ENCODE measurements around the gene TIE1.

TIE1 gene

DNA sequence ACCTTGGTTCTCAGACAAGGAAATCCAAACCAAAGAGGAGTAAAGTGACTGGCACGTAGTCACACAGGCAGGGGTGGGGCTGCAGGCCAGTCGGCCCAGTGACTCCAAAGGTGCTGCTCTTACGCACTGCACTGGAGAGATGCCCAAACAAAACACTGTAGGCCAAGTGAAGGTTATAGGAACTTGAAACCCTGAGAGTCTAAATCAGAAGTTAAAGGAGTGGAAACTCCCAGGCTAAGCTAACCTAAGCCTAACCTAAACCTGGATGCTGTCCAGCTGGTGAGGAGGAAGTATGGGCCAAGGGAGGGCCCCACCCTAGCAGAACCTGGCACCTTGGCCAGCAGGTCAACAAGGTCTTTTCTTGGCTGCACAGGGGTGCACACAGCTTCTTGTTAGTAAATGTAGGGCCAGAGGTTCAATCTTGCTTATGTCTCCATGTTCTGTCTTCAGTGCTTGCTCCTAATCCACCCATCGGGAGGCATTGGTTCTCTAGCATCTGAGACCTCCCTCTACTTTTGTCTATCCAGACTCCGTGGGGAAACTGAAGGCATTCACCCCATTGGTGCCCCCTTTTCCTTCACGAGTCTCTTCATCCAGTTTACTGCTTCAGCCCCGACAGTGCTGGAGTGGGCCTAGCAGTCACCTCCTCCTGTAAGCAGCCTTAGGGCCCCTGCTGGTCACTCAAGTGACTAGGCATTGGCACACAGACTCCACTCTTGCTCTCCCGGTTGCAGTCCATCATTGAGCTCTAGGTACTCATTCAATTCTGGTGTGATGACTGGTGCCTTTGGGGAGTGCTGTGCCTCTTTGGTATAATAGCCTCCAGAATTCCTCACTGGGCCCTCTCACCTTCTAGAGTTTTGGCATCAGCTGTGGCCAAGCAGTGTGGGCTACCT lies 43.9 kb upstream of the TIE1 start:
- ATAC-seq, result no peak
- TF ChIP-seq SNAI2 (CRISPR knock-in tag; IDR thresholded peaks at IDR 0.05), result no peak
- TF ChIP-seq OSR1 (CRISPR knock-in tag; IDR thresholded peaks at IDR 0.05), result no peak
- TF ChIP-seq ZFP30 (CRISPR knock-in tag; IDR thresholded peaks at IDR 0.05), result no peak
- TF ChIP-seq, protein P1, sequence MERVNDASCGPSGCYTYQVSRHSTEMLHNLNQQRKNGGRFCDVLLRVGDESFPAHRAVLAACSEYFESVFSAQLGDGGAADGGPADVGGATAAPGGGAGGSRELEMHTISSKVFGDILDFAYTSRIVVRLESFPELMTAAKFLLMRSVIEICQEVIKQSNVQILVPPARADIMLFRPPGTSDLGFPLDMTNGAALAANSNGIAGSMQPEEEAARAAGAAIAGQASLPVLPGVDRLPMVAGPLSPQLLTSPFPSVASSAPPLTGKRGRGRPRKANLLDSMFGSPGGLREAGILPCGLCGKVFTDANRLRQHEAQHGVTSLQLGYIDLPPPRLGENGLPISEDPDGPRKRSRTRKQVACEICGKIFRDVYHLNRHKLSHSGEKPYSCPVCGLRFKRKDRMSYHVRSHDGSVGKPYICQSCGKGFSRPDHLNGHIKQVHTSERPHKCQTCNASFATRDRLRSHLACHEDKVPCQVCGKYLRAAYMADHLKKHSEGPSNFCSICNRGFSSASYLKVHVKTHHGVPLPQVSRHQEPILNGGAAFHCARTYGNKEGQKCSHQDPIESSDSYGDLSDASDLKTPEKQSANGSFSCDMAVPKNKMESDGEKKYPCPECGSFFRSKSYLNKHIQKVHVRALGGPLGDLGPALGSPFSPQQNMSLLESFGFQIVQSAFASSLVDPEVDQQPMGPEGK (CRISPR knock-in tag; IDR thresholded peaks at IDR 0.05; ENCODE audit: borderline replicate concordance), result no peak
- TF ChIP-seq TCF4 (CRISPR knock-in tag; IDR thresholded peaks at IDR 0.05; ENCODE audit: borderline replicate concordance), result no peak

DNA sequence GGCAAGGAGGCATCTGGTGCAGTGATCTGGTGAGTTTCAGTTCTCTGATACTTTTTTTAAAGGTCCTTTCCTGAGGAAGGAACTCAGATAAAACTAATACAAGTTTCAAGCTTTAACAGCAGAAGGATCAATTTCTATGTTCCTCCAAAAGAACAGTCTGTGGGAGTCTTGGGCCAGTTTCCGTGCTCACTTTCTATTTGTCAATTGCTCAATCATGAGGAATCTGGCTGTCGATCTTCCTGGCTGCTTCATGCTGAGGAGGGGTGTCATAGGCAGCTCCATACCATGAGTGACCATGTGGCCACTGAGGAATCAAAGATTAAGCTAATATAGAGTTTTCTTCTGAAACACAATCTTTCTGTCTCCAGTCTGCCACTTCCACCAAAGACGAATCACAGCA lies 42.4 kb upstream of the TIE1 start:
- TF ChIP-seq PPARA (CRISPR knock-in tag; IDR thresholded peaks at IDR 0.05; ENCODE audit: borderline replicate concordance), result no peak
- TF ChIP-seq, protein P2, sequence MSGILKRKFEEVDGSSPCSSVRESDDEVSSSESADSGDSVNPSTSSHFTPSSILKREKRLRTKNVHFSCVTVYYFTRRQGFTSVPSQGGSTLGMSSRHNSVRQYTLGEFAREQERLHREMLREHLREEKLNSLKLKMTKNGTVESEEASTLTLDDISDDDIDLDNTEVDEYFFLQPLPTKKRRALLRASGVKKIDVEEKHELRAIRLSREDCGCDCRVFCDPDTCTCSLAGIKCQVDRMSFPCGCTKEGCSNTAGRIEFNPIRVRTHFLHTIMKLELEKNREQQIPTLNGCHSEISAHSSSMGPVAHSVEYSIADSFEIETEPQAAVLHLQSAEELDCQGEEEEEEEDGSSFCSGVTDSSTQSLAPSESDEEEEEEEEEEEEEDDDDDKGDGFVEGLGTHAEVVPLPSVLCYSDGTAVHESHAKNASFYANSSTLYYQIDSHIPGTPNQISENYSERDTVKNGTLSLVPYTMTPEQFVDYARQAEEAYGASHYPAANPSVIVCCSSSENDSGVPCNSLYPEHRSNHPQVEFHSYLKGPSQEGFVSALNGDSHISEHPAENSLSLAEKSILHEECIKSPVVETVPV (CRISPR knock-in tag; IDR thresholded peaks at IDR 0.05), result no peak
- no peak for TF ChIP-seq SNAI2 (CRISPR knock-in tag; IDR thresholded peaks at IDR 0.05)
- TF ChIP-seq ZNF565 (CRISPR knock-in tag; conservative IDR thresholded peaks at IDR 0.05; ENCODE audit: low read depth), result no peak
- TF ChIP-seq, protein P3, sequence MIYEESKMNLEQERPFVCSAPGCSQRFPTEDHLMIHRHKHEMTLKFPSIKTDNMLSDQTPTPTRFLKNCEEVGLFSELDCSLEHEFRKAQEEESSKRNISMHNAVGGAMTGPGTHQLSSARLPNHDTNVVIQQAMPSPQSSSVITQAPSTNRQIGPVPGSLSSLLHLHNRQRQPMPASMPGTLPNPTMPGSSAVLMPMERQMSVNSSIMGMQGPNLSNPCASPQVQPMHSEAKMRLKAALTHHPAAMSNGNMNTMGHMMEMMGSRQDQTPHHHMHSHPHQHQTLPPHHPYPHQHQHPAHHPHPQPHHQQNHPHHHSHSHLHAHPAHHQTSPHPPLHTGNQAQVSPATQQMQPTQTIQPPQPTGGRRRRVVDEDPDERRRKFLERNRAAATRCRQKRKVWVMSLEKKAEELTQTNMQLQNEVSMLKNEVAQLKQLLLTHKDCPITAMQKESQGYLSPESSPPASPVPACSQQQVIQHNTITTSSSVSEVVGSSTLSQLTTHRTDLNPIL (CRISPR knock-in tag; IDR thresholded peaks at IDR 0.05; ENCODE audit: low read depth), result no peak
- no peak for TF ChIP-seq CSDC2 (CRISPR knock-in tag; IDR thresholded peaks at IDR 0.05)
- TF ChIP-seq, protein P4, sequence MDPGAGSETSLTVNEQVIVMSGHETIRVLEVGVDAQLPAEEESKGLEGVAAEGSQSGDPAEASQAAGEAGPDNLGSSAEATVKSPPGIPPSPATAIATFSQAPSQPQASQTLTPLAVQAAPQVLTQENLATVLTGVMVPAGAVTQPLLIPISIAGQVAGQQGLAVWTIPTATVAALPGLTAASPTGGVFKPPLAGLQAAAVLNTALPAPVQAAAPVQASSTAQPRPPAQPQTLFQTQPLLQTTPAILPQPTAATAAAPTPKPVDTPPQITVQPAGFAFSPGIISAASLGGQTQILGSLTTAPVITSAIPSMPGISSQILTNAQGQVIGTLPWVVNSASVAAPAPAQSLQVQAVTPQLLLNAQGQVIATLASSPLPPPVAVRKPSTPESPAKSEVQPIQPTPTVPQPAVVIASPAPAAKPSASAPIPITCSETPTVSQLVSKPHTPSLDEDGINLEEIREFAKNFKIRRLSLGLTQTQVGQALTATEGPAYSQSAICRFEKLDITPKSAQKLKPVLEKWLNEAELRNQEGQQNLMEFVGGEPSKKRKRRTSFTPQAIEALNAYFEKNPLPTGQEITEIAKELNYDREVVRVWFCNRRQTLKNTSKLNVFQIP (CRISPR knock-in tag; IDR thresholded peaks at IDR 0.05; ENCODE audit: borderline replicate concordance, low read depth), result no peak
- TF ChIP-seq TSHZ2 (CRISPR knock-in tag; IDR thresholded peaks at IDR 0.05), result no peak
- TF ChIP-seq ARNTL (CRISPR knock-in tag; IDR thresholded peaks at IDR 0.05; ENCODE audit: borderline replicate concordance, low read depth), result no peak
- no peak for TF ChIP-seq RARB (CRISPR knock-in tag; IDR thresholded peaks at IDR 0.05)
- TF ChIP-seq TOX (CRISPR knock-in tag; IDR thresholded peaks at IDR 0.05; ENCODE audit: borderline replicate concordance), result no peak
- no peak for TF ChIP-seq ZFP3 (CRISPR knock-in tag; IDR thresholded peaks at IDR 0.05)
- TF ChIP-seq BACH2 (CRISPR knock-in tag; IDR thresholded peaks at IDR 0.05; ENCODE audit: borderline replicate concordance), result no peak
- TF ChIP-seq, protein P1 (CRISPR knock-in tag; IDR thresholded peaks at IDR 0.05; ENCODE audit: borderline replicate concordance), result no peak
- no peak for TF ChIP-seq ZNF70 (CRISPR knock-in tag; IDR thresholded peaks at IDR 0.05)
- no peak for TF ChIP-seq GLIS3 (CRISPR knock-in tag; IDR thresholded peaks at IDR 0.05)
- TF ChIP-seq ISL1 (CRISPR knock-in tag; IDR thresholded peaks at IDR 0.05), result no peak
- no peak for TF ChIP-seq ESRRG (CRISPR knock-in tag; IDR thresholded peaks at IDR 0.05)
- TF ChIP-seq ZFP30 (CRISPR knock-in tag; IDR thresholded peaks at IDR 0.05), result no peak
- no peak for ATAC-seq

Measured in SK-N-SH treated with all-trans-retinoic acid at 6 μM for 48 hours (cell line).